PC-3 (cell line): ENCODE results near the gene CD48.

ENCODE experiments used
- EZH2 ChIP-seq: fragments of 300-600 bp; sonication (generic); IDR thresholded peaks from one replicate; pipeline ENCODE4 v1.6.1; 2017; ENCODE audit warnings: antibody characterized with exemption, mild to moderate bottlenecking, low read length; ENCODE audit not compliant: unreplicated experiment
- EZH2phosphoT487 ChIP-seq: fragments of 300-600 bp; sonication (generic); IDR thresholded peaks from 2 replicates; pipeline ENCODE4 v1.6.1; 2018; ENCODE audit warnings: mild to moderate bottlenecking, antibody characterized with exemption, low read length, borderline replicate concordance
- TF ChIP-seq, protein P1 (sequence below): fragments of 300-600 bp; sonication (generic); conservative IDR thresholded peaks from 2 replicates; pipeline ENCODE4 v1.5.1; 2017; ENCODE audit warnings: antibody characterized with exemption, low read depth, mild to moderate bottlenecking, low read length

- TF ChIP-seq EZH2 = no peak
- TF ChIP-seq, protein P1, sequence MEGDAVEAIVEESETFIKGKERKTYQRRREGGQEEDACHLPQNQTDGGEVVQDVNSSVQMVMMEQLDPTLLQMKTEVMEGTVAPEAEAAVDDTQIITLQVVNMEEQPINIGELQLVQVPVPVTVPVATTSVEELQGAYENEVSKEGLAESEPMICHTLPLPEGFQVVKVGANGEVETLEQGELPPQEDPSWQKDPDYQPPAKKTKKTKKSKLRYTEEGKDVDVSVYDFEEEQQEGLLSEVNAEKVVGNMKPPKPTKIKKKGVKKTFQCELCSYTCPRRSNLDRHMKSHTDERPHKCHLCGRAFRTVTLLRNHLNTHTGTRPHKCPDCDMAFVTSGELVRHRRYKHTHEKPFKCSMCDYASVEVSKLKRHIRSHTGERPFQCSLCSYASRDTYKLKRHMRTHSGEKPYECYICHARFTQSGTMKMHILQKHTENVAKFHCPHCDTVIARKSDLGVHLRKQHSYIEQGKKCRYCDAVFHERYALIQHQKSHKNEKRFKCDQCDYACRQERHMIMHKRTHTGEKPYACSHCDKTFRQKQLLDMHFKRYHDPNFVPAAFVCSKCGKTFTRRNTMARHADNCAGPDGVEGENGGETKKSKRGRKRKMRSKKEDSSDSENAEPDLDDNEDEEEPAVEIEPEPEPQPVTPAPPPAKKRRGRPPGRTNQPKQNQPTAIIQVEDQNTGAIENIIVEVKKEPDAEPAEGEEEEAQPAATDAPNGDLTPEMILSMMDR = no peak
- TF ChIP-seq EZH2phosphoT487 = no peak
These were observed 64.8 kb downstream of the CD48 start, which contains the start of gene SLAMF1 for GRCh38 chr1:160646711-160647328.
